Inferior parietal cortex (tissue), 1 donor: ENCODE data around the gene DCAF7.

Experiments used
- DNase-seq: peaks from one replicate; pipeline ENCODE4 v3.0.0-alpha.2; 2016; ENCODE audit errors: extremely low spot score

Gene DCAF7

DNA sequence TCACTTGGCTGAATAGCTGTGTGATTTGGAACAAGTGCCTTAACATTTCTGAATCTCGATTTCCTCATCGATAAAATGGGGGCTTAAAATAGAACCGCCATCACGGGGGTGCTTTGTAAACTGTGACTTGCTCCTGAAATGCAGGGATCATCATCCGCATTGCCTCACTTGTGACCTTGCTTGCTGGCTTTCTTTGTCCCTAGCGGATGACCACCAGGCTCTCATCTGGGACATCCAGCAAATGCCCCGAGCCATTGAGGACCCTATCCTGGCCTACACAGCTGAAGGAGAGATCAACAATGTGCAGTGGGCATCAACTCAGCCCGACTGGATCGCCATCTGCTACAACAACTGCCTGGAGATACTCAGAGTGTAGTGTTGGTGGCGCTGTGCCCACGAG lies 38.5 kb downstream of the DCAF7 start:
- no peak for DNase-seq

DNA sequence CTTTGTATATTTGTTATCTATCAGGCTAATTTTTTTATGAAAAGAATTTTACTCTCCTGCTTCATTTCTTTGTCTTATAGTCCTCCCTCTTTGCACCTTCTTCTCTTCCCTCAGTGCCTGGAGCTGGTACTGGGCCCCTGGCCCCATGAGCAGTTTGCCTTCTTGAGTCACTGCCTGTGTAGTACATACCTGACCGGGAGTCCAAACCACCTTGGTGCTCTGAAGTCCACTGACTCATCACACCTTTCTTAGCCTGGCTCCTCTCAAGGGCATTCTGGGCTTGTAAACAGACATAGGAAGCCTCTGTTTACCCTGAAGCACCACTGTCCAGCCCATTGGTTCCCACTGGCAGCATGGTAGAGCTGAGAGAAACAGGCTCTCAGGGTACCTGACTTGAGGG lies 39.4 kb downstream of the DCAF7 start:
- DNase-seq: no peak

DNA sequence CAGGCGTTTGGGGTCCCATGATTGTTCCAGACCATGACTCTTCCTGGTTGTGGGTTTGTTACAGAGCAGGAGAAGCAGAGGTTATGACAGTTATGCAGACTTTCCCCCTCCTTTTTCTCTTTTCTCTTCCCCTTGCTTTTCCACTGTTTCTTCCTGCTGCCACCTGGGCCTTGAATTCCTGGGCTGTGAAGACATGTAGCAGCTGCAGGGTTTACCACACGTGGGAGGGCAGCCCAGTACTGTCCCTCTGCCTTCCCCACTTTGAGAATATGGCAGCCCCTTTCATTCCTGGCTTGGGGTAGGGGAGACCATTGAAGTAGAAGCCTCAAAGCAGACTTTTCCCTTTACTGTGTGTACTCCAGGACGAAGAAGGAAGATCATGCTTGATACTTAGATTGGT lies 42.5 kb downstream of the DCAF7 start:
- no peak for DNase-seq

DNA sequence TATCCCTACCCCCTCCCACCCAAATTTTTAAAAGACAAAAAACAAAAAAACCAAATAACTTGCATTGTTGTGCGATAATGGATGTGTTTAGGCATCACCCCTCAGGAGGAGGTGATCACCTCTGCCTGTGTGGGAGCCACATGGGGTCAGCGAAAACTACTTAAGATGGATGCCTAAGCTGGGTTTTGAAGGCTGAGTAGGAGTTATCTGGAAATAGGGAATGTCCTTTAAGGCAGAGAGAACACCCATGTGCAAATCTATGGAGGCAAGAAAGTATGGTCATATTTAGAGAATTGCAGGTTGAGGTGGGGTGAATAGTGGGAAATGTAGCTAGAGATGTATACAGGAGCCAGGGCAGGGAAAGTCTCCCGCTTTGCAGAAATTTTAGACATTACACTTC lies 44.9 kb downstream of the DCAF7 start:
- DNase-seq: no peak

DNA sequence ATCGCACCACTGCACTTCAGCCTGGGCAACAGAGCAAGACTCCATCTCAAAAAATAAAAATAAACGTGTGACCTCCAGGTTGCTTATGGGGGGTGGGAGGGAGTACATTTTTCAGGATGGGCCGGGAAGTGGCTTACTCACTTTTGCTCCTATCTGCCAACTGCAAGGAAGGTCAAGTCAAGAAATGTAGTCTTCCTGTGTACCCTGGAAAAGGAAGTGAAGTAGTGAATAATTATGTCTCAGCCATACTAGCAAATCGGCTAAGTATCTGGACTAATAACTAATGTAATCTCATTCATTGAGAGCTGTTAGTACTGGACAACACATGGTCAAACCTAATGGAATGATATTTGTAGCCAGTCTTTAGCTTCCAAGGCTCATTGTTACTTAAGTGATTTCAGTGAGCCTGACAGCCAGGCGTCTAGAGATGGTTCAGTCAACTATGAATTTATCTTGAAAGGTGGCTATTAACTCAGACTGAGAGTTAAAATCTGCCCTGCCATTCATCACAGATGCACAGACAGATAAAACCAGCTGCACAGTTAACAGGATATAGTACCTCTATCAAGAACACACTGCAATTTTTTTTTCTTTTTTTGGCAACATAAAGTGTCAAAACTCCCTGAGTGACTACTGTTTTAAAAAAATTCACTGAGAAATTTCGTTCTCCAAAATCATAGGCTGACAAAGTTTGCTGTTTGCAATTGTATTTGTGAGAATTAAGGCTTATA lies 46.7 kb downstream of the DCAF7 start:
- no peak for DNase-seq

DNA sequence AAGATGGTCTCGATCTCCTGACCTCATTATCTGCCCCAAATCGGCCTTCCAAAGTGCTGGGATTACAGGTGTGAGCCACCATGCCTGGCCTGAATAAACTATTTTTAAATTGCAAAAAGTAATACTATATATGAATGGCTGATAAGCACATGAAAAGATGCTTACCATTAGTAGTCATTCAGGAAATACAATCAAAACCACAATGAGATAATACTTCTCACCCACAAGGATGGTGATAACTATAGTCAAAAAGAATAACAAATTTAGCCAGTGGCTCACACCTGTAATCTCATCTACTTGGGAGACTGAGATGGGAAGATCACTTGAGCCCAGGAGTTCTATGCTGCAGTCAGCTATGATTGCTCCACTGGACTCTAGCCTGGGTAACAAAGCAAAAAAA lies 48.0 kb downstream of the DCAF7 start:
- no peak for DNase-seq

DNA sequence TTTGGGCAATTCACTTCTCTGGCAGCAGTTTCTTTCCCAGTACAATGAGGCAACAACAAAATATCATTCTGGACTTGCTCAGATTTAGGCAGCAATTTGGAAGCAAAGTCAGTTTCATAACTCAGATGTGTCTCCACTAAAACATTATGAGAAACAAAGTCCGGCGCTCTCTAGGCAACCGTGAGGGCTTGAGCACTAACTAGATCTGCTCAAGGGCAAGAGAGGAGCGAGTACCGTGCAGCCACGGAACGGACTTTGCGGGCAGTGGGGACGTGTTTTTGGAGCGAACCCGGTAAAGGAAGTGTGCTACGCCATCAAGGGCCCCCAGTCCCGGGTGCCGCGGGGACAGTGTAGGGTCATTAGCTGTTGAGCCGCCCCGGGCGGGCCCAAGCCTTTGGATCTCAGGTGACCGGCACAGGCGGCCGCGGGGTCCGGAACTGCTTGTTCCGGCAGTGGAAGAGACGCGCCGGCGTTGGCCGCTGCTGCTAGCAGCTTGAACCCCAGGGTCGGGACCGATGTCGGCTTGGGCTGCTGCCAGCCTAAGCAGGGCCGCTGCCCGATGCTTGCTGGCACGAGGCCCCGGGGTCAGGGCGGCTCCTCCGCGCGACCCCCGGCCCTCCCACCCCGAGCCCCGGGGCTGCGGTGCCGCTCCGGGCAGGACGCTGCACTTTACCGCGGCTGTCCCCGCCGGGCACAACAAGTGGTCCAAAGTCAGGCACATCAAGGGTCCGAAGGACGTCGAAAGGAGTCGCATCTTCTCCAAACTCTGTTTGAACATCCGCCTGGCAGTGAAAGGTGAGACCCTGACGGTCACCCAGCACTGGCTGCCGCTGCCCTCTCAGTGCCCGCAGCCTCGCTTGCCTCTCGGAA lies 50.5 kb downstream of the DCAF7 start, which contains the start of gene TACO1:
Gene TACO1 (plus strand): TSS at position 327 of the 870 bp plus-strand sequence. CDS start 189 bp downstream, at position 516.
- DNase-seq: peak; percentile 87

DNA sequence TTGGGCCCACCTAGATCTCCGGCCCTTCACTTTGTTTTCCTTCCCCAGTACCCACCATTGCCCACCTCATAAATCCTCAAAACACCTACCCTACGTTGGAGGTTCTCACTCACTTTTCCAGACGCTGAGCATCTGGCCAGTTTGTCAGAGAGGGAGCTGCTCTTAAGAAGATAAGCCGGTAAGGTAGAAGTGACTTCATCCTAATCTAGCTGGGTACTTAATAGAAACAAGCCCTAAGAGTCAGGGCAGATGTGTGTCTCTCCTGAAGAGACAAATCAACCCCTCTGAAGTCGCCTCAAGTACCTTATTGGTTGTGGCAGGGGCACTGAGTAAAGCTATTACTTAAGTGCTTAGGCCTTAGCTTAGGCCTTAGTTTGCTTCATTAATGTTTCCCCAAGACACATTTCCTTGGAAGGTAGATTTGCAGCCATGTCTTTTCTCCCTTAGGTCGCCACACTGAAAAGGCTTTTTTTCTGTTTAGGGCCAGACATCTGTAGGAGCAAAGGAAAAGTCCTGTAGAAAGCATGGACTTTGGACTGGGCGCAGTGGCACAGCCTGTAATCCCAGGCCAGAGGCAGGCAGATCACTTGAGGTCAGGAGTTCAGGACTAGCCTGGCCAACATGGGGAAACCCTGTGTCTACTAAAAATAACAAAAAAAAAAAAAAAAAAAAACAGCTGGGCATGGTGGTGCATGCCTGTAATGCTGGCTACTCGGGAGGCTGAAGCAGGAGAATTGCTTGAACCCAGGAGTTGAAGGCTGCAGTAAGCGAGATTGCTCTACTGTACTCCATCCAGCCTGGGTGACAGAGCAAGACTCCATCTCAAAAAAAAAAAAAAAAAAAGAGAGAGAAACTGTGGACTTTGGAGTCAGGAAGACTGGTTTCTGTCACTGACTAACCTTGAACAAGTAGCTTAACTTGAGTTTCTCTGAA lies 51.4 kb downstream of the DCAF7 start:
- no peak for DNase-seq

DNA sequence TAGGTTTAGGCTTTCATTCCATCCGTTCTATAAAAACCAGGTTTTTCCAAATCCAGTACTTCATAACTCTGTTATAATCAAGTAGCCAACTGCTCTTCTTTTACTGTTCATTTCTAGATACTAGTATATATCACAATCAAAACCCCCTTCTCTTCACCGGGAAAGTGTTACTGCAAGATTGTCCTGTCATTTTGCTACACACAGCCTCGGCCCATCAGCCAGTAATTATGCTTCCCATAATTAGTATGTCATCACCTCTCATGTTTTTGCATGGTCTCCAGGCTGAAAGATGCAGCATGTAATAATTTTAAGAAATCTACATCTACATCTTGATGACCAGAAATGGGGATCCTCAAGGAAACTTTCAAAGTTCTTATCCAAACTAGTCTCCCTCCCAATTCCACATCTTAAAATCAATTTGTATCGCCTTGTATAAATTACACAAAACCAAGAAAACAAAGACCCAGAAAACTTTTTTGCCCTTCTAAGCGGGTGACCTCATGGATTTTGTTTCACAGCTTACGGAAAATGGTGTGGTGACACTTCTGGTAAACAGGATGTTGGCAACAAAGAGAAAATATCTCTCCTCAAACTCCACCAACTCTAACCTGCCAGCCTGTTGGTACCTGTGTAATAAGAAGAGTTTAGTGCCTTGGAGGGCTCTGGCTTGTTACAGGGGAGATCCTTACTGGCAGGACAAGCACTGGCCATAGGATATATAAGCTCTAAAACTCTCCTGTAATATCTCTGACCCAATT lies 59.7 kb downstream of the DCAF7 start:
- no peak for DNase-seq

DNA sequence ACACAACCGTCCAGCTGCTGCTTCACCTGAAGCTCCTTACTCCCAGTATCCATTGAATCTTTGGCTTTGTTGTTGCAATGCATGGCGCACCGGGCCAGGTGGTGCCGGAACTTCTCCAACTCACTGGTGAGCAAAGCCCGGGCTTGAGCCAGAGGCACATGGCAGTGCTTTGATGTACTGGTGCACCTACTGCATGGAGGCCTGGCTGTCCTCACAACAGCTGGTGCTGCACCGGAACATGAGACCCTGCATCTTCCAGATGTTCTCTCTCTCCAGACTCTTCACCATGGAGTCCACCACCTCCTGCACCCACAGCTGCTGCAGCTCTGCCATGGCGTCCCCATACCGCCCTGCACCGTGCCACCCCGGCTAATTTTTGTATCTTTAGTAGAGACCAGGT lies 60.6 kb downstream of the DCAF7 start:
- DNase-seq: no peak

DNA sequence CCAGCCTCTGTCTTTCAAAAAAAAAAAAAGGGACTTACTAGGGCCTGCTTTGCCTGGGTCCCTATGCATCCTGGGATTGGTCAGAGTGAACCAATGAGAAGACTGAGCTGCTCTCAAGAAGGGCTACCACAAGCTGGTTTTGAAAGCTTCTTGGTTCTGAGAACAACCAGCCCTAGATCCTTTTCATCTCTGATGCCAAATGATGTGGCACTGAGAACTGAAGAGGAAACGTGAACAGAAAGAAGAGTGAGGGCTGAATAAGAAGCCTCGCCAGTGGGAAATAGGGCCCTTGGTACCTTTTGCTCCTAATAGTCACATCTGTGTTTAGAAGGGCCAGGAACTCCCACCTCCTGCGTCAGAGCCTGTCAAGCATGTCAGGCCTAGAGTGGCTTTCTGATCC lies 61.1 kb downstream of the DCAF7 start:
- no peak for DNase-seq

DNA sequence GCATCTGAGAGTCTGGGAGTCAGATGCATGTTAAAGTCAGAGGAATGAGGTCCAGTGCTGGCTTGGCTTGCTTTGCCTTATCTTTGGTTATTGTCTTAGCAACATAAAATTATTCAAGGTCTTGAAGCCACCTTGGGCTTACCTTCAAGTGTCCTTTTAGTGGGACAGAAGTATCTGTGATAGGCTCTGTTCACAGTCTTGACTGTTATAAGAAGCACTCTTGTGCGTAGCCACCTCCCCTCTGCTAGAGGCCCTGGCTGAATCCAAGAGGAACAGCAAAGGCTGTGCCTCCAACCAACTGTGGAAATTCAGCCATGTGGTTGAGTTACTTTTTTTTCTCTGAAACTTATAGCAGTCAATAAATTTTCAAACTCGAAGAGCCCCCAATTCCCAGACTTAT lies 63.4 kb downstream of the DCAF7 start:
- DNase-seq: no peak

DNA sequence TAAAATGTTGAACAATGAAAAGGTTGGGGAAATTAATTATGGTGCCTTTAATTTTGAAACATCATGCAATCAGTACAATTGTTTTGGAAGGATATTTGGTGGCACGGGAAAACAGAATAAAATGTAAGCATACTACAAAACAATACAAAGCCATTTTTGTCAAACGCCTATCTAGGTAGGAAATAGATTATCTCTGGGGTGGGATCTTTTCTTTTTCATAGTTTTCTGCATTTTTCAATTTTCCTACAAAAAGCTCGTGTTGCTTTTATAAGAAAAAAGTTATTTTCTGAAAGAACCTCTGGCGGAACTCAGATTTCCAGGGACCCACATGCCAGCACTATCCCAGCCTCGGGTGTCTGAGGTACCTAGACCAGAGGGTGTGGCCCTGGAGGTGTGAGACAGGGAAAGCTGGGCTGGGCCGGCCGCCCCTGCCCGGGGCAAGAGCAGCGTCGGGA lies 71.0 kb downstream of the DCAF7 start:
- peak; percentile 34 for DNase-seq

DNA sequence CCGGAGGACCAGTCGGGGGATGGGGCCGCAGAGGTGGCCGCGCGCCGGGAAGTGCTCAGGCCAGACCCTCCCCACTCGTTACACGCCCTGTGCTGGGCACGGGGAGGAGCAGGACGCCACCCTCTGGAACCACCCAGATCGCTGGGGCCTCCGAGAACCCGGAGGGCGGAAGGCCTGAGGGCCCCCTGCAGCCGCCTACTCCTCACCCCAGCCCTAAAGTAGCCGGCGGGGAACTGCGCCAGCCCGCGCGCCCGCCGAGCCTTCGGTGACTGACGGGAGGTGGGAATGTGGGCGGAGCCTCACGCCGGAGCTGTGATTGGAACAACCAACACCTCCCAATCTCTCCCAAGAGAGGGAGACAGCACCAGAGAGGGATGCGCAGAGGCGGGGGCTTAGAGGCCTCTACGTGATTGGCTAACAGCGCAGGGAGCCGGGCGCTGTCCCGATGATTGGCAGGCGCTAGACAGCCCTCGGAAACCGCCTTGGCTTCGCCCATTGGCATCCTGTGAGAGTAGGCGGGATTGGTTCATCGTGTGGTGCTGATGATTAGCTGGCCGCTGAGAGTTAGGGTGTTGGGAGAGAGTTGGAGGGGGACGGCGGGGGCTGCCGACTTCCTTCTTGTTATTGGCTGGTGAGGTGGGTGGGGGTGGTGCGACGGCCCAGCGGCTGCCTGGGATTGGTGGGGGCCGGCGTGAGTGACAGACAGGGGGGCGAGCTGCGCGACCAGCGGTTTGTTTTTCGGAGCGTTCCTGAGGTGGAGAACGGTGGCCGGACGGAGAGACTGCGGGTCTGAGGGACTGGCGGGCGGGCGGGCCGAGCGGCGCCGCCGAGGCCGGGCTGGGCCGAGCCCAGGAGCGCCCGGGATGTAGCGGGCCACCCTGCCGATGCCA lies 71.7 kb downstream of the DCAF7 start, which contains the start of gene MAP3K3:
Gene MAP3K3 (plus strand): TSS at position 734 of the 890 bp plus-strand sequence. CDS start 343 bp downstream, outside the sequence.
- peak; percentile 99 for DNase-seq

DNA sequence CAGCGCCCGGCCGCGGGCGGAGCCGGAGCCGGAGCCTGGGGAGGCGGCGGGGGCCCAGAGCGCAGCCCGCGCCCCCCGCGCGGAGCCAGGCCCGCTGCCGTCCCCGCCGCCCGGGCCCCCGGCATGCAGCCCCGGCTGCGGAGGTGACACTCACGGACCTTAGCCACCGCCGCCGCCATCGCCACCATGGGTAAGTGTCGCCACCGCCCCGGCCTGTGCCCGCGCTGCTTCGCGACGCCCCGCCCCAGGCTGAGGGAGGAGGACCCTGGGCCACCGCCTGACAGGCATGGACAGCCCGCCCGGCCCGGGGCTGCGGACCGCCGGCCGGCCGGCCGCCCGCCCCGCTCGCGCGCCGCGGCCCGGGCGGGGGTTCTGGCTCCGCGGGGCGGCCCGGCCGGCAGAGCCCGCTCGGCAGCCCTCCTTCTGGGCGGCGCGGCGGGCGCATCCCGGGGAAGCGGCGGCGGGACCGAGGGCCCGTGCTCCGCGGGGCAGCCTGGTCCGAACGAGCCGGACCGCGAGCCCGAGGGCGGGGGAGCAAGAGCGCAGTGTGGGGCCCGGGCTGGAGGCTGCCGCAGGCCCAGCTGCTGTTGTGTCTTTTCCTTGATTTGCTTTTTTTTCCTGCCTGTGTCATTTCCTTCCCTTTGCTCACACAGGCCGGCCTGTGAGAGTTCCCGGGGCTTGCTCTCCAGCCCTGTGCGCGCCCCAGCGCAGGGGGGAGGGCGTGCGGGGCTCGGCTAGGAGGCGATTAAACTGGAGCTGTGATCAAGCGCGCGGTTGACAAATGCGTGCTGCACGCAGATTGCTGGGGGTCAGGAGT lies 72.5 kb downstream of the DCAF7 start:
- DNase-seq: peak; percentile 25

DNA sequence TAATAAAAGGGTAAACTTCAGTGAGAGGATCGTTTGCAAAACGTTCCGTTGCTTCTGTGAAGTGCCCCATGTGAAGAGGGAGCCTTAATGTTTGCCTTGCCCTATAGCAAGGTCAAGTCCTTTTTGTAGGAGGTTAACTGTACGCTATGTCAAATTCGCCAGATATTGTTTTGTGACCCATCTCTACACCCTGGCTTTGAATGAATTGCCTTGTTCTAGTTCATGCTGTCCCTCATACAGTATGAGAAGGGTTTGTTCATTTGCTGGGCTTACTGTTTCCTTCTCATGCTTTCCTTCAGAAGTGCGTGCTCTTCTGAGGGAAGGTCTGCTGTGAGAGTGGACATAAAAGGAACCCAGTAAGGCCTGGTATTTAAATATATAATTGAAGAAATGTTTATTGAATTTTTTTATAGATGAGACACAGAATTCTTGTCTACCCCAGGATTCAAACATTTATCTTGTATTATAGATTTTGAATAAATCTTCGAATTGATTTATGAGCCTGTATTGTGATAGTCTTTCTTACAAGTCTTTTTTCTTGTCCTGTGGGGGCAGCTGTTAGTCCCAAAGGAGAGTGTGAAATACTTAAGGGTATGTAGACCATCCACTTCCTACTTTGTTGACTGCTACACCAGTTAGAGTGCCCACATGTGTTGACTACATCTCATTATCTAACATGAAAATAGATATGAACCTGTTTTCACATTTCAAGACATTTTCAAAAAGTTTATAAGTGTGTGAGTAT lies 73.7 kb downstream of the DCAF7 start:
- DNase-seq: no peak

DNA sequence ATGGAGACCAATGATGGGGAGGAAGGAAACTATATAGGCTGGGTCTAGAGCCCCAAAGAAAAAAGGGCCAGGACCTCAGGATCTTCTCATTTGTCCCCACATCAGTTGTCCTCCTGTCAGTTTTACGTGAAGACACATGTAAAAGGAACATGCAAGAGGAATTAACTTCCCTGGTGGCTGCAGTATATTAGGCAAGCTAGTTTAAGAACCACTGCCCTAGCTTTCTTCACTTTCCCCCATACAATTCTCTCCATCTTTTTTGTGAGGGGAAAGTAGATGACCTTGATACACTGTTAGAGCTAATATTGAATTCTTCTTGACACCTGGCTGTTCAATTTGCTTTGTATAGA lies 74.2 kb downstream of the DCAF7 start:
- DNase-seq: no peak

DNA sequence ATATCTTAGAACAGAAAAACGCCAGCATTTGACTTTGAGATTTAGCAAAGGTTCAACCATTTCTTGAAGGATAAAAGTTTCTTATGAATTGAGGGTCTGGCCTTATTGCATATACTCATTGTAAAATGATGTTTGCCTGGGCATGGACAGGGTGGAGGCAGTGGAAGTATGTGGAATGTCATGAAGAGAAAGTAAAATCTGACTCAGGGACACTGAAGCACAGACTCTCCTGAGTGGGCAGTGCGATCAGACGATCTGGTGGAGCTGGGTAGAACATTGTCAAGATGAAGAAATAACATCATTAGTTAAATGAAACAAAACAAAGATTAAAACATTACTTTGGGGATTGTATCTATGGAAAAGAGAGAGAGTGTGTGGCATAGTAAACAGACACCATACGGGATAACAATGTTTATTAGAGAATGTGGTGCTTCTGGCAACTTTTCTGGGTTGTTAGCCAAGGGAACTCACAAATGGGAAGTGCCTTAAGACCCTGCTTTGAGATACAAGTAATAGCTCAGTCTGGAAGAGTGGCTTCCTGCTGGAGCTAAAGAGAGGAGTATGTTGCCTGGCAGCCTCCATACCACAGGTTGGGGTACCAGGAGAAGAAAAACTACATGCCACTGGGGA lies 76.4 kb downstream of the DCAF7 start:
- DNase-seq: no peak
